Endothelial cell of umbilical vein (primary cell): Measurements from ENCODE around the gene APOM. TPM values are rescaled to one million over a fixed set of nuclear protein-coding genes. Genes with fewer than 3 reads are reported as not detected.

Experiments
- BruUV-seq: library from RNA; stranded (reverse); fragments of 400-500 nt; replicated peaks from 2 replicates; lab custom pipeline; 2021; lab: Mats Ljungman, UMichigan
- CTCF ChIA-PET: fragments of 300-600, 350-600 bp; sonication (Branson Sonifier 250); formaldehyde crosslinking; loops from one replicate; lab custom pipeline; 2021; ENCODE audit warnings: antibody characterized with exemption, inconsistent platforms; lab: Charles Lee
- POLR2A ChIA-PET: fragments of 300-600, 350-600 bp; sonication (Branson Sonifier 250); formaldehyde crosslinking; loops from one replicate; lab custom pipeline; 2021; ENCODE audit warnings: antibody characterized with exemption, inconsistent platforms; lab: Charles Lee
- DNase-seq: peaks from one replicate; pipeline ENCODE4 v3.0.0-alpha.2; 2011; ENCODE audit warnings: low read depth, low spot score
- FAIRE-seq: peaks from 2 replicates; lab custom pipeline; 2011; peaks lifted over from hg19 to GRCh38; lab: Jason Lieb, UNC
- H2AFZ ChIP-seq: 2 replicates; pipeline ENCODE4 v1.6.0; 2012; ENCODE audit warnings: low read depth, low read length, control low read depth, inconsistent platforms
- H3K27ac ChIP-seq: 2 replicates; pipeline ENCODE4 v1.5.1; 2011; ENCODE audit warnings: low read depth, mild to moderate bottlenecking, control low read depth, low read length, moderate library complexity; ENCODE audit not compliant: insufficient read depth
- H3K27me3 ChIP-seq, 2 experiments: 2 replicates each; pipeline versions ENCODE4 v1.6.0 to v1.6.1; 2011; ENCODE audit warnings: low read length in 2 of 2, mixed read lengths in 1 of 2; ENCODE audit not compliant: control insufficient read depth in 2 of 2, insufficient read depth in 2 of 2
- H3K36me3 ChIP-seq, 2 experiments: 2 replicates in 1 of 2; 3 replicates in 1 of 2; pipeline ENCODE4 v1.5.1; 2011; ENCODE audit warnings: low read length in 2 of 2, mild to moderate bottlenecking in 1 of 2, moderate library complexity in 1 of 2; ENCODE audit not compliant: control insufficient read depth in 2 of 2, insufficient read depth in 2 of 2; ENCODE audit errors: extremely low read depth in 1 of 2
- H3K4me1 ChIP-seq: 3 replicates; pipeline ENCODE4 v1.5.1; 2011; ENCODE audit warnings: mild to moderate bottlenecking, low read length; ENCODE audit not compliant: control insufficient read depth, insufficient read depth; ENCODE audit errors: extremely low read depth
- H3K4me2 ChIP-seq: 2 replicates; pipeline ENCODE4 v1.6.1; 2011; ENCODE audit warnings: low read length, control low read depth, mixed read lengths; ENCODE audit not compliant: insufficient read depth
- H3K4me3 ChIP-seq, 3 experiments: fragments of 200-600 bp in 1 of 3; sonication (generic), shearing (Covaris generic) in 1 of 3; replicated peaks in 1 of 3; 2 replicates each; pipeline ENCODE4 v1.5.1; 2011 to 2016; ENCODE audit warnings: control low read depth in 3 of 3, low read length in 3 of 3, mild to moderate bottlenecking in 2 of 3, inconsistent platforms in 1 of 3, low read depth in 1 of 3, moderate library complexity in 1 of 3; ENCODE audit not compliant: insufficient read depth in 1 of 3
- H3K79me2 ChIP-seq: 2 replicates; pipeline ENCODE4 v1.6.0; 2012; ENCODE audit warnings: low read length, inconsistent platforms; ENCODE audit not compliant: control insufficient read depth, insufficient read depth
- H3K9ac ChIP-seq: replicated peaks from 2 replicates; pipeline ENCODE3; 2011; ENCODE audit warnings: low read length, control low read depth; ENCODE audit not compliant: insufficient read depth; ENCODE audit errors: extremely low read depth
- H3K9me1 ChIP-seq: replicated peaks from 3 replicates; pipeline ENCODE4 v1.6.0; 2011; ENCODE audit warnings: mild to moderate bottlenecking, low read length; ENCODE audit not compliant: control insufficient read depth, insufficient read depth; ENCODE audit errors: extremely low read depth
- H3K9me3 ChIP-seq: replicated peaks from 2 replicates; pipeline ENCODE4 v1.5.1; 2012; ENCODE audit warnings: low read length, inconsistent platforms; ENCODE audit not compliant: control insufficient read depth, insufficient read depth
- H4K20me1 ChIP-seq: replicated peaks from 2 replicates; pipeline ENCODE3; 2011; ENCODE audit warnings: mild to moderate bottlenecking, low read length; ENCODE audit not compliant: control insufficient read depth, insufficient read depth; ENCODE audit errors: extremely low read depth
- CTCF ChIP-seq, 2 donors: IDR thresholded peaks; 1 replicate in 1 of 2; 2 replicates in 1 of 2; pipeline ENCODE4 v1.5.1; 2011; ENCODE audit warnings: low read length in 2 of 2, mild to moderate bottlenecking in 2 of 2, moderate library complexity in 2 of 2, control low read depth in 1 of 2, inconsistent platforms in 1 of 2, low read depth in 1 of 2; ENCODE audit not compliant: insufficient read depth in 1 of 2; ENCODE audit errors: extremely low read depth in 1 of 2
- GATA2 ChIP-seq: IDR thresholded peaks from 2 replicates; pipeline ENCODE4 v1.7.0; 2011; ENCODE audit warnings: low read depth, mild to moderate bottlenecking, moderate library complexity, mixed read lengths, low read length; ENCODE audit not compliant: insufficient read length, insufficient read depth
- JUN ChIP-seq: IDR thresholded peaks from 2 replicates; pipeline ENCODE4 v1.6.1; 2011; ENCODE audit warnings: borderline replicate concordance, low read depth; ENCODE audit not compliant: insufficient read length, insufficient read depth
- MAX ChIP-seq: IDR thresholded peaks from 2 replicates; pipeline ENCODE4 v1.6.1; 2011; ENCODE audit not compliant: insufficient read depth, insufficient read length
- MYC ChIP-seq: IDR thresholded peaks from one replicate; pipeline ENCODE4 v1.6.1; 2011; ENCODE audit warnings: mild to moderate bottlenecking, low read depth, low read length
- POLR2A ChIP-seq: IDR thresholded peaks from 2 replicates; pipeline ENCODE4 v1.6.1; 2012; ENCODE audit warnings: low read depth, mild to moderate bottlenecking, control low read depth, low read length
- POLR2AphosphoS5 ChIP-seq: IDR thresholded peaks from 2 replicates; pipeline ENCODE4 v1.6.1; 2012; ENCODE audit warnings: low read depth, mild to moderate bottlenecking, control low read depth, low read length, moderate library complexity; ENCODE audit not compliant: insufficient read depth
- dilution Hi-C: fragments of 300-500 bp; cut with MboI; formaldehyde crosslinking; loops from one replicate; pipeline ENCODE4 v1.15.0; 2019; ENCODE audit warnings: low sequenced_read_pairs; ENCODE audit not compliant: extremely low pct_ligation_motif_present
- intact Hi-C: fragments of 100-400 bp; cut with micrococcal nuclease; formaldehyde crosslinking; loops from one replicate; pipeline ENCODE4 v1.10.0; 2022
- polyA plus RNA-seq, 4 experiments: library from polyadenylated mRNA; depleted of rRNA in 3 of 4; stranded (reverse) in 3 of 4; unstranded in 1 of 4; fragments of >200 nt; gene quantifications; 2 replicates each; pipeline versions ENCODE4 v1.2.1 to v1.2.3, GENCODE V29; 2011 to 2012; ENCODE audit warnings: missing spikeins in 1 of 4
- total RNA-seq: library from RNA; stranded (reverse); gene quantifications from 2 replicates; pipeline ENCODE4 v1.2.3, GENCODE V29; 2021

The APOM gene
- total and polyA plus RNA-seq, 2 donors (not counting 3 experiments of a cell fraction or from before 2014, with no cell fraction given), result 2.5 TPM; not detected in 1

GRCh38 chr6:31630177-31630934 is 25.3 kb upstream of the APOM start:
- no peaks in the 10 kb centered on the region for H3K27me3 ChIP-seq
- no peaks in the 10 kb centered on the region for H3K4me1 ChIP-seq
- no peak for DNase-seq
- FAIRE-seq, result no peak
- H3K79me2 ChIP-seq, result peaks cover 39% of the 10 kb centered on the region
- no peak overlapping the region for H3K9ac ChIP-seq
- dilution Hi-C loops (no loop called here), intact Hi-C loops (no loop called here)
- H3K4me2 ChIP-seq, result no peak overlapping the region
- CTCF ChIA-PET, result interaction anchor here (0.9 kb wide), 1 partner anchor 11 kb away, joined by 5 read pairs; no protein-coding TSS in a partner anchor
- BruUV-seq, result no TSS peak
- TF ChIP-seq POLR2AphosphoS5 (no peak), POLR2A (no peak), JUN (no peak), MAX (no peak), MYC (no peak), CTCF (IDR thresholded peaks at IDR 0.05; ENCODE audit: extremely low read depth in 1 of 2, insufficient read depth in 1 of 2, low read depth in 1 of 2, low read length in 2 of 2) (no peak), GATA2 (no peak)
- H3K4me3 ChIP-seq, result no peak overlapping the region
- H3K9me3 ChIP-seq, result no peaks in the 10 kb centered on the region
- no peak overlapping the region for H2AFZ ChIP-seq
- H3K27ac ChIP-seq, result no peak overlapping the region
- H3K36me3 ChIP-seq, result peaks cover 46 to 86% of the 10 kb centered on the region in 2 experiments
- H4K20me1 ChIP-seq, result peaks cover 3% of the 10 kb centered on the region
- POLR2A ChIA-PET, result no interaction called here
- no peaks in the 10 kb centered on the region for H3K9me1 ChIP-seq
